LHCN-M2 (cell line): Measurements from ENCODE around the gene GLDC. TPM values are rescaled to one million over a fixed set of nuclear protein-coding genes. Genes with fewer than 3 reads are reported as not detected.
"Not testable (repeated sequence)": the region's sequence is repeated elsewhere in the genome, so short reads cannot be mapped to it uniquely, and the experiment has no call there.

Experiments
- DNase-seq: peaks from one replicate; pipeline ENCODE4 v3.0.0-alpha.2; 2012; ENCODE audit warnings: low read depth
- total RNA-seq: library from RNA; depleted of rRNA; stranded (reverse); fragments of >200 nt; gene quantifications from 2 replicates; pipeline ENCODE4 v1.2.3, GENCODE V29; 2014

GLDC gene
- total RNA-seq, 1 experiment from 2014 or later: 2.8 TPM

- no peak for DNase-seq
Measured at GRCh38 chr9:6664204-6664680, 18.7 kb upstream of the GLDC start.

DNA sequence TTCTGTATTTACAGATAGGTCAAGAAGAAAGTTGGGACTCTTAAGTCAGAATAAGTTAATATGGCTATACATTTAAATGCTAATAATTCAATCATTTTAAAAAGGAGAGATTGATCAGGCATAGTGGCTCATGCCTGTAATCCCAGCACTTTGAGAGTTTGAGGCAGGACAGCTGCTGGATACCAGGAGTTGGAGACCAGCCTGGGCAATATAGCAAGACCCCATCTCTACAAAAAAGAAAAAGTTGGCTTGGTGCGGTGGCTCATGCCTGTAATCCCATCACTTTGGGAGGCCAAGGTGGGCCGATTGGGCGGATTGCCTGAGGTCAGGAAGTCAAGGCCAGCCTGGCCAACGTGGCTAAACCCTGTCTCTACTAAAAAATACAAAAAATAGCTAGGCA lies 15.0 kb upstream of the GLDC start:
- DNase-seq: no peak

DNA sequence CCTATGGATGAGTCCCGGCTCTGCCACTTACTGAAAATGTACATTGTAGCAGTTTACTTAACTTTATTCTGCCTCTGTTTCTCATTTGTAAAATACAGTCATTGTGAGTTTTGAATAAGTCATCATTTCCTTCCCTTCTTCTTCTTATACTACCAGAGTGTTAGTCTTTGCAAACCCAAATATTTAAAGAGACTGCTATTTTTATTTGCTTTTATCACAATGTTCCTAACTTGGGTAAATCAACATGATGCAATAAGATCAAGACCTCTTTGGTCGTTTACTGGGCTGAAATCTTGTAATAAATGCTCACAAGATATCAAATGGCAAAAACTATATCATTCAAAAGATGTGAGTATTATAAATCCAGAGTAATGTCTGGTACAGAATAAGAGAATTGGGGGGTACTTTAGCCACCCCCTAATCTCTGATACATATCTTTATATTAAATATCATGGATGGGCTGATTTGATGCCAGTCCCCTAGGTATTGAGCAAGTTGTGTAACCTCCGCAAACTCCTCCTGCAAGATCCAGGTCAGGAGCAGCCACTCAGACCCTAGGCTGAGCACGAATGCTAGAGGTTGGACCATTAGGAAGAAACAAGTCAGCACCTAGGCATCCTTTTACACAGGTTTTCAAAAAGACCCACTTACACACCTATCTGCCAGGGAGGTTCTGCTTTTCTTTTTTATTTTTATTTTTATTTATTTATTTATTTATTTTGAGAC lies 13.3 kb upstream of the GLDC start:
- no peak for DNase-seq

- DNase-seq: no peak
Measured at GRCh38 chr9:6656614-6657300, 11.2 kb upstream of the GLDC start.

DNA sequence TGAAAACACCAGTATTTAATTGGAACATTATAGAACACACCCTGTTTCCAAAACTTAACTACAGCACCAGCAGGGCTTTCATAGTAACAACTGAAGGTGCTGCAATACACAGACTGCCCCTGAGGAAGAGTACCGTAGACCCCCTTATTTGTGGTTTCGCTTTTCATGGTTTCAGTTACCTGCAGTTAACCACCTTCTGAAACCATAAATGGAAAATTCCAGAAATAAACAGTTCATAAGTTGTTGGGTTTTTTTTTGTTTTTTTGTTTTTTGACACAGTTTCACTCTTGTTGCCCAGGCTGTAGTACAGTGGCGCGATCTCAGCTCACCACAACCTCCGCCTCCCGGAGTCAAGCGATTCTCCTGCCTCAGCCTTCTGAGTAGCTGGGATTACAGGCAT lies 9.5 kb upstream of the GLDC start:
- no peak for DNase-seq

GRCh38 chr9:6646293-6646636 lies 736 bp upstream of the GLDC start:
- no peak for DNase-seq

DNA sequence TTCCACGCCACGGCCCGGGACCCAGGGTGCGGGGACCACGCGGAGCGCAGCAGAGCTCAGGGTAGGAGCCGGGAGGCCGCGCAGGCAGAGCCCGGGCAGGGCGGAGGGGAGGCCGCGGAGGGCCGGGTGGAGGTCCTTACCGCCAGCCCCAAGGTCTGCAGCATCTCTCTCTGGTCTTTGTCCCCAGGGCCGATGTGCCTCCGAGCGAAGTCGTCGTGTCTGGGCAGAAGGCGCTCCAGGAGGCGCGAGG lies 499 bp downstream of the GLDC start:
- DNase-seq: not testable (repeated sequence)

DNA sequence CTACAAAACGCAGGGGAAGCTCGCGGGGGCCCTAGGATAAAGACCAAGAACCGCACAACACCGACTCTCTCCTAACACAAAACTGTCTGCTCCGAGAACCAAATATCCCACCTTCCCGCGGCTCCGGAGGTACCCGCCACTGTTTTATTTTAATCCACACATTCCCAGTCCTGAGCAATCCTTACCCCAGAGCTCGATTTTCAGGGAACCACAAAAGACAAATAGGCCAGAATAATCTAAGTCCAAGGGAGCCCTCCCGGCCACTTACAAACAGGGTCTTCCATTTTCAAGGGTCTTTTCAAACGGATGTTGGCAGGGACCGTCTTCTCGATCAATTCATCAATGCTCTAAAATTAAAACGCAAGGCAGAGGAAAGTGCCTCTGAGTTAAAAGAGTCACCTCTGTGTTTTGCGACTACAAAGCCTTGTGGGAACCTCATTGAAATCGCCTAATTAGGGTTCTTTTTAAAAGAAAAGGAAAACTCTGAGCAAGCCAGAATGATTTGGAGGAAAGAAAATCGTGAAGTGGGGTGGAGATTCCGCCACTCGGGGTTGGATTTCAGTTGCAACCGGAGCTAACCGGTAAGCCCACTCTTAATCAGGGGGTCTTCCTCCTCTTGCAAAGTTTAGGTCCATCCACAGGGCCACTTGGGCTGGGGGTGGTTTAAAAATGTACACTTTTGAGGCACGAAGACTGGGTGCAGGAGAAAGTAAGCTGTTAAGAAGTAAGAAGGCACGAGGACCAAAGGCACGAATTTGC lies 1.0 kb downstream of the GLDC start:
- DNase-seq: no peak

- DNase-seq: no peak
Measured at GRCh38 chr9:6641961-6642360, 3.6 kb downstream of the GLDC start.

GRCh38 chr9:6641561-6641960 lies 4.0 kb downstream of the GLDC start:
- no peak for DNase-seq

DNA sequence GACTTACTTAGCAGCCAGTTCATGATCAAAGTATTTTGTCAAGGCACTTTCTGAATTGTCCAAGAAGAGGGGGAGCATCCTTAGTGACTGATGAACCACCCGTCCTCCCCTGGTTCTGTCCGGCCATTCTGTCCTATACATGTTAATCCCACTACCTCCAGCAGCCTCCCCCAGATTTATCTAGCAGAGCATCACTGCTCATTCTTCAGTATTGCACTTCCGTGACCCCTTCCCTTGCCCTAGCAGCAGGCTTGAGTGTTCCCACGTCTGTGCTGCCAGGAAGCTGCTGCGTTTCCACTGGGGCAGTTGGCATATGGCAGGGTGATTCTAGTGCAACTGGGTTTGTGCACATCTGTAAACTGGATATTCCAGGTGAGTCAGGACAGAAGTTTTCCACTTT lies 4.5 kb downstream of the GLDC start:
- DNase-seq: no peak

GRCh38 chr9:6640268-6641051 lies 5.1 kb downstream of the GLDC start:
- DNase-seq: peak; percentile 25

DNA sequence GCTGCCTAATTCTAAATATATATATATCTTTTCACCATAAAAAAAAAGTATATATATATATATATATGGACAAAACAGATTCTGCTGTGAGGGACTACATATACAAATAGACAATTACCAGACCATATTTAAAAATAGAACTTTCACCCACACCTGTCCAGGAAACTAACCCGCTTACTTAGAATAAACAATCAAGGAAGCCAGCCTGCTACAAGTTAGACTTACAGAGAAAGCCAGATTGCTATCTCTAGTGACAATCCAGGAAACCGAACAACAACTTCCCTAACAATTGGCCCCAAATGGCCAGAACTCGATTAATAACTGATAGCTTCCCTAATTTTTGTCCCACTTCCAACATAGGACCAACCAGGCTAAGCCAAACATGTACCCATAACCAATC lies 5.9 kb downstream of the GLDC start:
- DNase-seq: no peak

GRCh38 chr9:6634444-6634843 lies 11.1 kb downstream of the GLDC start:
- peak; percentile 15 for DNase-seq

DNA sequence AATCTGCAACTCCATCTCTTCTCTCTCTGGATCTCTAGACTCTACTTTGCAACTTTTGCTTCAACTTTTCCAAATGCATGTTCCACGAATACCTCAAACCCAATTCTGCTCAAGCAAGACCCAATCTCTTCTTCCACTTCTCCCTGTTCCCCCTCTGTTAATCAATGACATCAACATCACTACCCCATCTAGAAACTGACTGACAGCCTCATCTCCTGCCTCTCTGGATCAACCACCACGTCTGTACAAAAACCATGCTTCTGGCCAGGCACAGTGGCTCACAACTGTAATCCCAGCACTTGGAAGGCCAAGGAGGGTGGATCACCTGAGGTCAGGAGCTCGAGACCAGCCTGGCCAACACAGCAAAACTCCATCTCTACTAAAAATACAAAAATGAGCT lies 12.2 kb downstream of the GLDC start:
- DNase-seq: no peak

DNA sequence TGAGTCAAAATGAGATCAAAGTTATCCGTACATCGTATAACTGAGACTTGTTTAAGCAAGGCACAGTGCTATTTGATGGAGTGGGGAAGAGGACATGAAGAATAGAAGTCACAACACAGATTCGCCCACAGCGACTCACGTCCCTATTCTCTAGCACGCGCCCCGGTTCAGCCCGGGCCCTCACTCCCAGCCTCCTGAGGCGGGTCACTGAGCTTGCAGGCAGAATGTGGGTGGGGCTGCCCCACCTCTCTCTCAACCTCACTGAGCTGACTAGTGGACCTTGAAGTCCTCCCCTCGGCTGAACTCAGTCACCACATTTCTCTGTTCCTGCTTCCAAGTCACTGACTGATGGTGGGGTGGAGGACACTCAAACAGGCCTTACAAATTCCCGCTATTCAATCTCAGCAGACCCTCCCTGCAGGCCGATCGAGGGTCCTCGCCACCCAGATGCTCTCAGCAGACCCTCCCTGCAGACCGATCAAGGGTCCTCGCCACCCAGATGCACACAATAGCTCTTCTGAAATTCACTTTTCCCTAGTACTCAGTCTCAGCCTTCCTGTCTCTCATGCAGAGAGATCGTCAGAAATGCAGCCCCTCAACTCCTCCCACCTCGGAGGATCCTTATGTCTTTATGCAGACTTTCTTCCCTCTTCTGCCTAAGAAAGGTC lies 12.9 kb downstream of the GLDC start:
- DNase-seq: no peak

GRCh38 chr9:6631207-6631512 lies 14.4 kb downstream of the GLDC start:
- no peak for DNase-seq

DNA sequence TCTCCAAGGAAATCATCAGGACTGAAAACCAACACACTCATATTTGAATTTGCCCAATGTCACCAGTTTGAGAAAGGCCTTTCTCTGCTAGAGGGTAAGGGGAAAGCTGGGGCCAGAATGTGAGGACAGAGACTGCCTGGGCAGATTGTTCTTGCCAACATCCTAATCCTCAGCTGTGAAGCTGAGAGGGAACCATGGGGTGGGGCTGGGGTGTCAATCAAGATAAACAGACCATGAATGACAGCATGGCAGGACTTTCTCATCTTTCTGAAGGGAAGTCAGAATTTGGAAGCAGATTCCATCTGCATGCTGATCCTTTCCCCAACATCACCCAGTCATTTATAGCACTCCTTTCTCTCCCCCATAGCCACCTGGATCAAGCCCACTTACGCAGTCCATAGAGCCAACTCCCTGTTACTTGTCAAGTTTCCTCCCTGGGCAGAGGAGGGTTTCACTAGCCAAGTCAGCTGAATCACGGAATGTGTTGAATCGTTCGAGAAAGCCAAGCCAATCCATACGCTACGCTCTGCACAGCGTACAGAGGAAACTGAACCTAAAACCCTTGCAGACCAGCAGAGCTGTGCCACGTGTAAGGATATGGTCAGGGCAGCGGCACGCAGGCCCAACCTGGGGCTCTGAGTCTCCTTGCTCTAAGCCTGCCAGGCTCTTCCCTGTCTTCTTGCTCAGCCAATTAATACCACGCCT lies 14.9 kb downstream of the GLDC start:
- no peak for DNase-seq

DNA sequence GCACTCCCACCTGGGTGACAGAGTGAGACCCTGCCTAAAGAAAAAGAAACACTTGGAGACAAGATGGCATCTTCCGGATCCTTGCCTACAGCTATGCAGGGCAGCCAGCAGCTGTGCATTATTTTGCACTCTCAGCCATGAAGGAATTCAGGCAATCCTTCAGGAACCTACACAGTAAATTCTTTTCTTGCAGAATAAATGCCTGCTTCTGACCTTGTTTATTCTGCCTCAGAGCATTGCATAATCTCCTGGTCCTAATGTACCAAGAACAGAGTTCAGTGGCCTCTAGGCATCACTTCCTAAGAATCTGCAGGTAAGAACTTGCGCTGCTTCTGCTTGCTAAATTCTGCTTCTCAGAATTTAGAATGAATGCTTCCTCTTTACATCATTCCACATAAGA lies 16.8 kb downstream of the GLDC start:
- DNase-seq: no peak

DNA sequence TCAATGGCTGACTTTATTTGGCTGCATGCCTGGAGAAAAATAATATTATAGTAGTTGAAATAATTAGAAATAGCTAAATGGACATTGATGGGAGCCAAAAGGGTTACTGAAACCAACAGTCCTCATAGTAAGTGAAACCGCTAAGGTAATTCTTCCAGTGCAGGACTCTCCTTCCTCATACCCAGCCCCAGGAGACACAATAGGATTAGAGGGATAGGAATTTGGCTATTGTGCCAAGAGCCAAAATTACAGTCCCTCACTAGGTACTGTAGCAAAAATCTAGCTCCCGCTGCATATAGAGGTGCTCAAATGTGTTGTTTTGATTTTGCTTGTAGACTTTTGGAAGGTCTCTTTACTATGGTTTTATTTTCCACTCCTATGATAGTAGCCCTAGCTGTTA lies 20.2 kb downstream of the GLDC start:
- no peak for DNase-seq

GRCh38 chr9:6622784-6623183 lies 22.7 kb downstream of the GLDC start:
- DNase-seq: not testable (repeated sequence)
